DMS153 treated with DMSO at 0.1 percent for 48 hours (cell line): Measurements from ENCODE around the gene COMMD9.
"Not testable (repeated sequence)": the region's sequence is repeated elsewhere in the genome, so short reads cannot be mapped to it uniquely, and the experiment has no call there.

ENCODE experiments used
- DNase-seq: peaks from one replicate; lab custom pipeline; 2025; ENCODE audit not compliant: unreplicated experiment; lab: John Stamatoyannopoulos, UW

Gene COMMD9

GRCh38 chr11:36289226-36289852 is at the start of gene COMMD9:
TSS of gene COMMD9 (minus strand) at chr11:36289424. CDS start at chr11:36289412, 12 bp downstream.
- DNase-seq = peak; percentile 67

- DNase-seq = no peak
Observed at GRCh38 chr11:36333897-36334296, 44.7 kb upstream of the COMMD9 start.

- no peak for DNase-seq
Observed at GRCh38 chr11:36333468-36333867, 44.2 kb upstream of the COMMD9 start.

- DNase-seq = no peak
Observed at GRCh38 chr11:36330411-36330810, 41.2 kb upstream of the COMMD9 start.

- no peak for DNase-seq
Observed at GRCh38 chr11:36328966-36329673, 39.9 kb upstream of the COMMD9 start.

- no peak for DNase-seq
Observed at GRCh38 chr11:36326524-36327419, 37.5 kb upstream of the COMMD9 start.

- not testable (repeated sequence) for DNase-seq
Observed at GRCh38 chr11:36325403-36325802, 36.2 kb upstream of the COMMD9 start.

- DNase-seq = not testable (repeated sequence)
Observed at GRCh38 chr11:36324956-36325355, 35.7 kb upstream of the COMMD9 start.

GRCh38 chr11:36317992-36318391 is 28.8 kb upstream of the COMMD9 start:
- no peak for DNase-seq

- no peak for DNase-seq
Observed at GRCh38 chr11:36316049-36316448, 26.8 kb upstream of the COMMD9 start.

GRCh38 chr11:36314434-36314767 is 25.2 kb upstream of the COMMD9 start:
- DNase-seq = no peak

GRCh38 chr11:36313750-36314433 is 24.7 kb upstream of the COMMD9 start:
- no peak for DNase-seq

- DNase-seq = no peak
Observed at GRCh38 chr11:36312611-36313472, 23.6 kb upstream of the COMMD9 start.

- DNase-seq = no peak
Observed at GRCh38 chr11:36311926-36312595, 22.8 kb upstream of the COMMD9 start.

- DNase-seq = no peak
Observed at GRCh38 chr11:36309779-36310178, 20.6 kb upstream of the COMMD9 start.

GRCh38 chr11:36308577-36308976 is 19.4 kb upstream of the COMMD9 start:
- no peak for DNase-seq

GRCh38 chr11:36306888-36307287 is 17.7 kb upstream of the COMMD9 start:
- no peak for DNase-seq

GRCh38 chr11:36305047-36305446 is 15.8 kb upstream of the COMMD9 start:
- no peak for DNase-seq

- no peak for DNase-seq
Observed at GRCh38 chr11:36304351-36304750, 15.1 kb upstream of the COMMD9 start.

- no peak for DNase-seq
Observed at GRCh38 chr11:36300650-36301049, 11.4 kb upstream of the COMMD9 start.
